ENCODE measurements around the gene MT1HL1.

Gene MT1HL1

GRCh38 chr1:237041461-237041794, 37.2 kb upstream of the MT1HL1 start:
- no peak overlapping the region for H3K4me3 ChIP-seq (ENCODE audit: low read length)
- no peaks in the 10 kb centered on the region for H4K20me1 ChIP-seq (ENCODE audit: insufficient read depth, low read length)
- H3K4me1 ChIP-seq (ENCODE audit: low read length): no peaks in the 10 kb centered on the region
- H3K36me3 ChIP-seq (replicated peaks; ENCODE audit: insufficient read depth, low read length): no peaks in the 10 kb centered on the region
- no peak overlapping the region for H3K4me2 ChIP-seq (ENCODE audit: low read depth, low read length)
- no peaks in the 10 kb centered on the region for H3K9me2 ChIP-seq (replicated peaks; ENCODE audit: insufficient read depth, low read length)
- no peak overlapping the region for H3K9ac ChIP-seq (ENCODE audit: low read length)
- H3K9me3 ChIP-seq (replicated peaks; ENCODE audit: insufficient read depth, low read length): no peaks in the 10 kb centered on the region
- no peak overlapping the region for H3K27ac ChIP-seq (ENCODE audit: low read length)
- TF ChIP-seq EZH2phosphoT487 (IDR thresholded peaks at IDR 0.05; ENCODE audit: low read length) (no peak), EZH2 (optimal IDR thresholded peaks at IDR 0.05; ENCODE audit: low read depth, low read length) (no peak), CTCF (IDR thresholded peaks at IDR 0.05; ENCODE audit: low read length) (no peak)
- no peaks in the 10 kb centered on the region for H3K79me2 ChIP-seq (ENCODE audit: low read length)
- no peaks in the 10 kb centered on the region for H3F3A ChIP-seq (ENCODE audit: insufficient read depth, low read length)
- H3K27me3 ChIP-seq (replicated peaks; ENCODE audit: insufficient read depth, low read length): no peaks in the 10 kb centered on the region
- no peak for DNase-seq
- H2AFZ ChIP-seq (ENCODE audit: low read length): no peak overlapping the region

- Histone ChIP-seq H3K27ac (ENCODE audit: low read length) (no peak overlapping the region), H3F3A (ENCODE audit: insufficient read depth, low read length) (no peaks in the 10 kb centered on the region), H3K27me3 (replicated peaks; ENCODE audit: insufficient read depth, low read length) (no peaks in the 10 kb centered on the region), H3K4me2 (ENCODE audit: low read depth, low read length) (no peak overlapping the region), H3K9me3 (replicated peaks; ENCODE audit: insufficient read depth, low read length) (no peaks in the 10 kb centered on the region), H3K4me3 (ENCODE audit: low read length) (no peak overlapping the region), H3K9me2 (replicated peaks; ENCODE audit: insufficient read depth, low read length) (no peaks in the 10 kb centered on the region), H3K4me1 (ENCODE audit: low read length) (no peaks in the 10 kb centered on the region), H2AFZ (ENCODE audit: low read length) (no peak overlapping the region), H3K9ac (ENCODE audit: low read length) (no peak overlapping the region), H3K36me3 (replicated peaks; ENCODE audit: insufficient read depth, low read length) (no peaks in the 10 kb centered on the region), H4K20me1 (ENCODE audit: insufficient read depth, low read length) (no peaks in the 10 kb centered on the region), H3K79me2 (ENCODE audit: low read length) (no peaks in the 10 kb centered on the region)
- no peak for DNase-seq
- TF ChIP-seq CTCF (IDR thresholded peaks at IDR 0.05; ENCODE audit: low read length) (no peak), EZH2 (optimal IDR thresholded peaks at IDR 0.05; ENCODE audit: low read depth, low read length) (no peak), EZH2phosphoT487 (IDR thresholded peaks at IDR 0.05; ENCODE audit: low read length) (no peak)
These were observed 36.6 kb upstream of the MT1HL1 start for GRCh38 chr1:237040823-237041222.

- Histone ChIP-seq H3K36me3 (replicated peaks; ENCODE audit: insufficient read depth, low read length) (no peaks in the 10 kb centered on the region), H3K27me3 (replicated peaks; ENCODE audit: insufficient read depth, low read length) (no peaks in the 10 kb centered on the region), H3K79me2 (ENCODE audit: low read length) (no peaks in the 10 kb centered on the region), H3K4me2 (ENCODE audit: low read depth, low read length) (no peak overlapping the region), H3K4me3 (ENCODE audit: low read length) (no peak overlapping the region), H4K20me1 (ENCODE audit: insufficient read depth, low read length) (no peaks in the 10 kb centered on the region), H3K9me3 (replicated peaks; ENCODE audit: insufficient read depth, low read length) (no peaks in the 10 kb centered on the region), H3F3A (ENCODE audit: insufficient read depth, low read length) (no peaks in the 10 kb centered on the region), H2AFZ (ENCODE audit: low read length) (no peak overlapping the region), H3K9me2 (replicated peaks; ENCODE audit: insufficient read depth, low read length) (no peaks in the 10 kb centered on the region), H3K4me1 (ENCODE audit: low read length) (no peaks in the 10 kb centered on the region), H3K9ac (ENCODE audit: low read length) (no peak overlapping the region), H3K27ac (ENCODE audit: low read length) (no peak overlapping the region)
- no peak for TF ChIP-seq EZH2 (optimal IDR thresholded peaks at IDR 0.05; ENCODE audit: low read depth, low read length)
- no peak for TF ChIP-seq CTCF (IDR thresholded peaks at IDR 0.05; ENCODE audit: low read length)
- no peak for TF ChIP-seq EZH2phosphoT487 (IDR thresholded peaks at IDR 0.05; ENCODE audit: low read length)
- DNase-seq: no peak
These were observed 34.0 kb upstream of the MT1HL1 start for GRCh38 chr1:237038211-237038610.

Measured in MM.1S (cell line).